Bronchial epithelial cell (primary cell): Measurements from ENCODE around the gene HIGD1B. TPM values are rescaled to one million over a fixed set of nuclear protein-coding genes. Genes with fewer than 3 reads are reported as not detected.

Experiments used
- DNase-seq: peaks from one replicate; pipeline ENCODE4 v3.0.0-alpha.2; 2010; ENCODE audit warnings: low read depth
- FAIRE-seq: peaks from 2 replicates; lab custom pipeline; 2011; peaks lifted over from hg19 to GRCh38; lab: Jason Lieb, UNC
- H3K27me3 ChIP-seq: 2 replicates; pipeline ENCODE4 v1.5.1; 2011; ENCODE audit warnings: low read length; ENCODE audit not compliant: control insufficient read depth, insufficient read depth
- H3K36me3 ChIP-seq: 2 replicates; pipeline ENCODE4 v1.5.1; 2011; ENCODE audit warnings: low read length; ENCODE audit not compliant: control insufficient read depth, insufficient read depth
- H3K4me3 ChIP-seq: 2 replicates; pipeline ENCODE4 v1.5.1; 2011; ENCODE audit warnings: mild to moderate bottlenecking, low read depth, low read length, control low read depth
- total RNA-seq: library from RNA; depleted of rRNA; stranded (reverse); fragments of >200 nt; gene quantifications from 2 replicates; pipeline ENCODE4 v1.2.1, GENCODE V29; 2014
- TF ChIP-seq, protein P1 (sequence below): IDR thresholded peaks from 2 replicates; pipeline ENCODE4 v1.5.1; 2011; ENCODE audit warnings: mild to moderate bottlenecking, moderate library complexity, low read length, control low read depth, inconsistent platforms; ENCODE audit not compliant: insufficient read depth, severe bottlenecking

HIGD1B gene
- total RNA-seq, 1 donor from 2014 or later = not detected

GRCh38 chr17:44844390-44844830 is 3.3 kb upstream of the HIGD1B start:
- TF ChIP-seq, protein P1, sequence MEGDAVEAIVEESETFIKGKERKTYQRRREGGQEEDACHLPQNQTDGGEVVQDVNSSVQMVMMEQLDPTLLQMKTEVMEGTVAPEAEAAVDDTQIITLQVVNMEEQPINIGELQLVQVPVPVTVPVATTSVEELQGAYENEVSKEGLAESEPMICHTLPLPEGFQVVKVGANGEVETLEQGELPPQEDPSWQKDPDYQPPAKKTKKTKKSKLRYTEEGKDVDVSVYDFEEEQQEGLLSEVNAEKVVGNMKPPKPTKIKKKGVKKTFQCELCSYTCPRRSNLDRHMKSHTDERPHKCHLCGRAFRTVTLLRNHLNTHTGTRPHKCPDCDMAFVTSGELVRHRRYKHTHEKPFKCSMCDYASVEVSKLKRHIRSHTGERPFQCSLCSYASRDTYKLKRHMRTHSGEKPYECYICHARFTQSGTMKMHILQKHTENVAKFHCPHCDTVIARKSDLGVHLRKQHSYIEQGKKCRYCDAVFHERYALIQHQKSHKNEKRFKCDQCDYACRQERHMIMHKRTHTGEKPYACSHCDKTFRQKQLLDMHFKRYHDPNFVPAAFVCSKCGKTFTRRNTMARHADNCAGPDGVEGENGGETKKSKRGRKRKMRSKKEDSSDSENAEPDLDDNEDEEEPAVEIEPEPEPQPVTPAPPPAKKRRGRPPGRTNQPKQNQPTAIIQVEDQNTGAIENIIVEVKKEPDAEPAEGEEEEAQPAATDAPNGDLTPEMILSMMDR = no peak
- Histone ChIP-seq H3K4me3 (no peak overlapping the region), H3K27me3 (no peaks in the 10 kb centered on the region), H3K36me3 (no peaks in the 10 kb centered on the region)
- FAIRE-seq (no peak), DNase-seq (no peak)

GRCh38 chr17:44846206-44846605 is 1.5 kb upstream of the HIGD1B start:
- no peak for DNase-seq
- FAIRE-seq = no peak
- Histone ChIP-seq H3K27me3 (no peaks in the 10 kb centered on the region), H3K36me3 (no peaks in the 10 kb centered on the region), H3K4me3 (no peak overlapping the region)
- TF ChIP-seq, protein P1 = no peak

DNA sequence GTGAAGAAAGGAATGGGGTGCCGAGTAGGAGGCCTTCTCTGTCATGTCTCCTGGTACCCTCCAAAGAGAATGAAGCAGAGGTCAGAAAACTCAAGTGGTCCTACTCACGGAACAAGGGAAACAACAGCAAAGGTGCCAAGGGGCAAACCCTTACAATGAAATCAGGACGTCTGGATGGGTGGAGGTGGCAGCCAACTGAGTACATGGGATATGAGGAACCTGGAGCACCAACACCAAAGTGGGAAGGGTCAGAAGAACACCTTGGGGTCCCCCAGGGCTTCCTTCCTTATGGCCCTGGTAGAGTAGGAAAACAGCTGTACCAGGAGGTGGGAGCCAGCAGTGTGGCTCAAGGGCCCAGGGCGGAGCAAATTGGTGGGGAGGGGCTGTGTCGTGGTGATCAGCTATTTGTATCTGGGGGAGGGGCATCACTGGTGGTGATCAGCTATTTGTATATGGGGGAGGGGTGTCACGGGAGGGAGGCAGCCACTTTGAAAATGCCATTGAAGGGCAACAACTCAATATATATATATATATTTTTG is 643 bp downstream of the HIGD1B start:
- TF ChIP-seq, protein P1 = no peak
- FAIRE-seq (peak; percentile 80), DNase-seq (no peak)
- Histone ChIP-seq H3K27me3 (no peaks in the 10 kb centered on the region), H3K4me3 (no peak overlapping the region), H3K36me3 (peaks cover 12% of the 10 kb centered on the region)

GRCh38 chr17:44848961-44849489 is 1.3 kb downstream of the HIGD1B start:
- Histone ChIP-seq H3K27me3 (no peaks in the 10 kb centered on the region), H3K36me3 (peaks cover 17% of the 10 kb centered on the region), H3K4me3 (no peak overlapping the region)
- FAIRE-seq (no peak), DNase-seq (no peak)
- TF ChIP-seq, protein P1 = no peak

DNA sequence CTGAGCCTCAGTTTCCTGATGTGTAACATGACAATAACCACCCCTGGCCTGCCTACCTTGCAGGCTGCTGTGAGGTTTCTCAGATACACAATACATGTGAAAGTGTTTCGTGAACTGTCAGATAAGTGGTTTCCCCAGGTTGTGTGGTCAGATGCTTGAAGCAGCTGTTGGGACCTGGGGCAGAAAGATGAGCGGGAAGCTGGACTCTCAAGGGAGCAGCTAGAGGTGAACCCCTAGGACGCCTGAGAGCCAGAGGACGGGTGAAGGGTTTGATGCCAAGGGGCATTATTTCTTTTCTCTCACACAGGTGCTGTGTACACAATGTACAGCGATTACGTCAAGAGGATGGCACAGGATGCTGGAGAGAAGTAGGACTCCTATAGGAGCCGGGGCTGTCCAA is 2.3 kb downstream of the HIGD1B start:
- FAIRE-seq = peak; percentile 43

More for the DNA sequence above, 2.3 kb downstream of the HIGD1B start:
- TF ChIP-seq, protein P1 = no peak
- H3K27me3 ChIP-seq = no peaks in the 10 kb centered on the region
- no peak overlapping the region for H3K4me3 ChIP-seq
- no peak for DNase-seq
- peaks cover 25% of the 10 kb centered on the region for H3K36me3 ChIP-seq
